Liver (tissue), 3 donors: ENCODE data around the gene ZNF565.

Source experiments
- CTCF ChIP-seq: fragments of 150-350 bp; IDR thresholded peaks from 2 replicates; pipeline ENCODE4 v1.5.1; 2017; ENCODE audit warnings: improper control_type of control experiment, low read depth, low read length; ENCODE audit not compliant: missing input control
- FOXA1 ChIP-seq: IDR thresholded peaks from 2 replicates; pipeline ENCODE4 v1.6.1; 2016; ENCODE audit warnings: antibody characterized with exemption
- GABPA ChIP-seq, 2 donors: IDR thresholded peaks in 1 of 2; conservative IDR thresholded peaks in 1 of 2; 2 replicates each; pipeline ENCODE4 v1.6.1; 2016; ENCODE audit warnings: antibody characterized with exemption in 2 of 2, mild to moderate bottlenecking in 1 of 2, moderate library complexity in 1 of 2
- JUND ChIP-seq, 2 donors: IDR thresholded peaks; 2 replicates each; pipeline ENCODE4 v1.6.1; 2016; ENCODE audit warnings: antibody characterized with exemption in 2 of 2
- TAF1 ChIP-seq: conservative IDR thresholded peaks from 2 replicates; pipeline ENCODE4 v1.6.1; 2016; ENCODE audit warnings: antibody characterized with exemption, mild to moderate bottlenecking
- YY1 ChIP-seq: IDR thresholded peaks from 2 replicates; pipeline ENCODE4 v1.6.1; 2016; ENCODE audit warnings: antibody characterized with exemption, mild to moderate bottlenecking
- ZBTB33 ChIP-seq: IDR thresholded peaks from 2 replicates; pipeline ENCODE4 v1.6.1; 2016; ENCODE audit warnings: antibody characterized with exemption
- TF ChIP-seq, protein P1 (sequence below): IDR thresholded peaks from 2 replicates; pipeline ENCODE4 v1.6.1; 2016; ENCODE audit warnings: antibody characterized with exemption
- TF ChIP-seq, protein P2 (sequence below): IDR thresholded peaks from 2 replicates; pipeline ENCODE4 v1.6.1; 2016; ENCODE audit warnings: antibody characterized with exemption, mild to moderate bottlenecking
- donor health status: healthy.
- donor health status: healthy.

DNA sequence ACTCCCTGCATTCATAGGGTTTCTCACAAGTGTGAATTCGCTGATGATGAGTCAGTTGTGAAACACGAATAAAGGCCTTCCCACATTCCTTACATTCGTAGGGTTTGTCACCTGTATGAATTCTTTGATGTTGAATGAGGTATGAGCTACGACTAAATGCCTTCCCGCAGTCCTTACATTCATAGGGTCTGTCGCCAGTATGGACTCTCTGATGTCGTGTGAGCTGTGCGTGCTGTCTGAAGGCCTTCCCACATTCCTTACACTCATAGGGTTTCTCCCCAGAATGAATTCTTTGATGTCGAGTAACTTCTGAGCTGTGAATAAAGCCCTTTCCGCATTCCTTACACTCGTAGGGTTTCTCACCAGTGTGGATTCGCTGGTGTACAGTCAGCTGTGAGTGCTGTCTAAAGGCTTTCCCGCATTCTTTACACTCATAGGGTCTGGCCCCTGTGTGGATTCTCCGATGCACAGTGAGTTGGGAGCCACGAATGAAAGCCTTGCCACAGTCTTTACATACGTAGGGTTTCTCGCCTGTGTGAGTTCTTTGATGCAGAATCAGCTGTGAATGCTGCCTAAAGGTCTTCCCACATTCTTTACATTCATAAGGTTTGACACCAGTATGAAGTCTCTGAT lies 31.7 kb downstream of the ZNF565 start:
- TF ChIP-seq CTCF (no peak), GABPA (IDR thresholded peaks at IDR 0.05 in 1 of 2, conservative IDR thresholded peaks at IDR 0.05 in 1 of 2) (no peak), YY1 (no peak), TAF1 (no peak), JUND (IDR thresholded peaks at IDR 0.05) (no peak), FOXA1 (no peak), ZBTB33 (no peak)
- TF ChIP-seq, protein P1, sequence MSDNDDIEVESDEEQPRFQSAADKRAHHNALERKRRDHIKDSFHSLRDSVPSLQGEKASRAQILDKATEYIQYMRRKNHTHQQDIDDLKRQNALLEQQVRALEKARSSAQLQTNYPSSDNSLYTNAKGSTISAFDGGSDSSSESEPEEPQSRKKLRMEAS = no peak
- TF ChIP-seq, protein P2, sequence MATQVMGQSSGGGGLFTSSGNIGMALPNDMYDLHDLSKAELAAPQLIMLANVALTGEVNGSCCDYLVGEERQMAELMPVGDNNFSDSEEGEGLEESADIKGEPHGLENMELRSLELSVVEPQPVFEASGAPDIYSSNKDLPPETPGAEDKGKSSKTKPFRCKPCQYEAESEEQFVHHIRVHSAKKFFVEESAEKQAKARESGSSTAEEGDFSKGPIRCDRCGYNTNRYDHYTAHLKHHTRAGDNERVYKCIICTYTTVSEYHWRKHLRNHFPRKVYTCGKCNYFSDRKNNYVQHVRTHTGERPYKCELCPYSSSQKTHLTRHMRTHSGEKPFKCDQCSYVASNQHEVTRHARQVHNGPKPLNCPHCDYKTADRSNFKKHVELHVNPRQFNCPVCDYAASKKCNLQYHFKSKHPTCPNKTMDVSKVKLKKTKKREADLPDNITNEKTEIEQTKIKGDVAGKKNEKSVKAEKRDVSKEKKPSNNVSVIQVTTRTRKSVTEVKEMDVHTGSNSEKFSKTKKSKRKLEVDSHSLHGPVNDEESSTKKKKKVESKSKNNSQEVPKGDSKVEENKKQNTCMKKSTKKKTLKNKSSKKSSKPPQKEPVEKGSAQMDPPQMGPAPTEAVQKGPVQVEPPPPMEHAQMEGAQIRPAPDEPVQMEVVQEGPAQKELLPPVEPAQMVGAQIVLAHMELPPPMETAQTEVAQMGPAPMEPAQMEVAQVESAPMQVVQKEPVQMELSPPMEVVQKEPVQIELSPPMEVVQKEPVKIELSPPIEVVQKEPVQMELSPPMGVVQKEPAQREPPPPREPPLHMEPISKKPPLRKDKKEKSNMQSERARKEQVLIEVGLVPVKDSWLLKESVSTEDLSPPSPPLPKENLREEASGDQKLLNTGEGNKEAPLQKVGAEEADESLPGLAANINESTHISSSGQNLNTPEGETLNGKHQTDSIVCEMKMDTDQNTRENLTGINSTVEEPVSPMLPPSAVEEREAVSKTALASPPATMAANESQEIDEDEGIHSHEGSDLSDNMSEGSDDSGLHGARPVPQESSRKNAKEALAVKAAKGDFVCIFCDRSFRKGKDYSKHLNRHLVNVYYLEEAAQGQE = no peak
